GM19467 (cell line): Measurements from ENCODE around the gene FRMPD2.
"Not testable (repeated sequence)": the region's sequence is repeated elsewhere in the genome, so short reads cannot be mapped to it uniquely, and the experiment has no call there.

Experiments used
- ATAC-seq: cut with Tn5 transposase; IDR thresholded peaks from one replicate; pipeline ENCODE4 v1.9.1; 2021; ENCODE audit warnings: mild to moderate bottlenecking, moderate library complexity; ENCODE audit not compliant: unreplicated experiment

FRMPD2 gene

GRCh38 chr10:48251525-48252353, 22.8 kb downstream of the FRMPD2 start:
- ATAC-seq, result no peak

- ATAC-seq, result no peak
Observed at GRCh38 chr10:48251152-48251524, 23.4 kb downstream of the FRMPD2 start.

DNA sequence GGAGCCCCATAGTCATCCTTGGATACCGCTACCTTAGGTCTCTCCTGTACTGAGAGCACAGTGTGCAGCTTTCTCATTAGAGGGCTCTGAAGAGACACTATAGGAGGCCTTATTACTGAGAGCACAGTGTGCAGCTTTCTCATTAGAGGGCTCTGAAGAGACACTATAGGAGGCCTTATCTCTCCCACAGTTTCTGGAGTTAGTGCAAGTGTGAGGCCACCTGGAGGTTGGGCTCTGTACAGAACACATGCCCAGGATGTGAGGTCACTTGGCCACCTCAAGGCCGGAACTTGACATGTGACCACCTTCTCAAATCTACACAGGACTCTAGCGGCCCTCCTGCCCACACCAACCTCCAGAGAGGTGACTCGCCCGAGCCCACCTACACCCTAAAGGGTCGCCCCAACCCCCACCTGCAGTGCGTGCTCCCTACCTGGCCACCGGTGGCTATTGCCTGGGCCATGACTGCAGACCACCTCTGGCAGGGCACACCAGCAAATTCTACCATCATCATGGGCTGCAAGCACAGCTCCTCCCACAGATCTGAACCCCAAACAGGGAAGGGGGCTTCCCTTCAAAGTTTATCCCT, 24.6 kb downstream of the FRMPD2 start:
- no peak for ATAC-seq

GRCh38 chr10:48249004-48249762, 25.3 kb downstream of the FRMPD2 start:
- no peak for ATAC-seq

DNA sequence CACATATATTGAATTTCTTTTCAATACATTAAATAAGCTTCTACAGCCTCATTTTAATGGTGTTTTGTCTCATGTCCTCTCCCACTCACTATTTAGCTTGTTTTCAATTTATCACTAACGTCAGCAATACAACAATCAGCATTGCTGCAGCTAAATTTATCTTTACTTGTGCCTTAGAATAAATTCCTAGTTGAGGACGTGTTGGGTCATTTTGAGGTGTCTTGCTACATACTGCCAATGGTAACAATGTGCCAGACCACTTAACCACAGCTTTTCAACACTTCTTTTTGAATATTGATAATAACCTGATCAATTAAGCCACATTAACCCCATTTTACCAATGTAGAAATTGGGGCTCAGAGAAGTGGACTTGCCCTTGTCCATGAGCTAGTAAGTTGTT, 26.0 kb downstream of the FRMPD2 start:
- no peak for ATAC-seq

DNA sequence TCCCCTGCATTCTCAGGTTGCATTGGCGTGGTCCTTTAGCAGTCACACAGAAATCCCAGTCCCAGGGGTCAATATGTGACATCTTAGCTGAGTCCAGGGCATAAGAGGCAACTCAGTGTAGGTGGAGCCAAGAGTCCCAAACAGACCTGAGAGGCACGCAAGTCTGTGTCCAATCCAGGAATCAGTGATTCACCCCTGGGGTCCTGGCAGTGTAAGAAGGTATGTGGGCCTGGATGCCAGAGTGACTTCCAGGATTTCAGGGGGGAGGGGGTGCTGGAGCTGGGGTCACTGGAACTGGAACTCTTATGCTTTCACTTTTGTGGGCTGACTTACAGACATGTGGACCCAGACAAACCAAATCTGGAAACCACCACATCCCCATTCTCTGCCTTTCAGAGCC, 26.8 kb downstream of the FRMPD2 start:
- no peak for ATAC-seq

GRCh38 chr10:48246501-48246900, 28.0 kb downstream of the FRMPD2 start:
- no peak for ATAC-seq

DNA sequence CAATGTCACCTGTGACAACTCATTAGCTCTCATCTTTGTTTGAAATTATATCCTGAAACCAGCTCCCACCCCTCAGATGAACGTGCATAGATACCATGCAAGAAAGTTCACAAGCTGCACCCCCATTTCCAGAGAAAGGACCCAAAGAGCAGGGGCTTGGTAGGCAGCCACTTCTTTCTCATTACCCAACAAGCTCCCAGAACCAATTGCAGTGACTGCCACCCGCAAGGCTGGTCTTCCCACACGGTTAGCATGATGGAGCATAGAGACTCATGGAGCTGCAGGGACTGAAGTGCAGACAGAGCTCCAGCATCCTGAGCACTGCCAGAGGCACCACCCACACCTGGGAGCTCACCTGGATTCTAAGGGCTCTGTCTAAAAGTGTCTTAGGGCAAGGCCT, 28.5 kb downstream of the FRMPD2 start:
- no peak for ATAC-seq

GRCh38 chr10:48243921-48244320, 30.6 kb downstream of the FRMPD2 start:
- not testable (repeated sequence) for ATAC-seq

DNA sequence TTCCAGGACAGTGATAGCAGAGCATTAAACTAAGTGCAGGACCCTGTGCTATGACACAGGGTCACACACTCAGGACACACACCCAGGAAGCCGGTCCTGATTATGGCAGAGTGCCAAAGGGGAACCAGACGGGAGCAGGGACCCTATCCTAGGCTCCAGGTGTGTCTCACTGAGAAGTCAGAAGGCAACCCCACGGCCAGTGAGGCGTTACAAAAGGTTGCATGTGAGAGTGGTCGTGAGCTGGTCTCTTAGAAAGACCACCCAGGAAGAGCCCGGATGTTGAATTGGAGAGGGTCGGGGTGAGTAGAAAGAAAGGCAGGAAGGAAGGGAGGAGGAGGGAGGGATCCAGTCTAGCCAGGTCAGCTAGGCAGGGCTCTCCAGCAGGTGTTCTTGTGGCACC, 31.0 kb downstream of the FRMPD2 start:
- ATAC-seq, result no peak

DNA sequence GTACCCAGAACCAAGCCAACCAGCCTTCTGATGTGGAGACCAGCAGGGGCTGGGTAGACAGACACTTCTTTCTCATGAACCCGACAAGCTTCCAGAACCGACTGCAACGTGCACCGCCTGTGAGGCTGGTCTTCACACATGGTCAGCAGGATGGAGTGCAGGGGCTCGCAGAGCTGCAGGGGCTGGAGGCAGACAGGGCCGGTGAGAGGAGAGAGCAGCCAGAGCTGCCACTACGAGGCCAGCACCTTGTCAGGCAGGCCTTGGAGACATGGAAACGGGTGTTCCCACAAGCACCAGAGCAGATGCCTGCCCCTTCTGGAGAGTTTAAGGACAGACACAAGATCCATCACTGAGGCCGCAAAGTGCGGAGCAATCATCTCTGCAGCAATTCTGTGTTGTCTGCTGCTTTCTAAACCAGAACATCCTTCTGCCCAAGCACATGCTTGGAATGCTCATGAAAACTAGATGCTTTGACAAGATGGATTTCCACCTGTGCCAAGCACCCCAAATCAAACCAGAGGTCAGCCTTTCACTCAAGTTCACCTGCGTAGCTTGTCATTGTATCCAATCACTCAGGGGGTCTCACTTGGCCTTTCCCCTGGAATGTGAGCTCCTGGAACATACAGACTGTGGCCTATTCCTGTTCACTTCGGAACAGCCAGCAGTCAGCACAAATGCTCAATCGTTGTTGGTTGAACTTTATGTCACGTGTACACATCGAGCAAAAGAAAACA, 32.2 kb downstream of the FRMPD2 start:
- ATAC-seq, result no peak

GRCh38 chr10:48241332-48241731, 33.2 kb downstream of the FRMPD2 start:
- no peak for ATAC-seq

DNA sequence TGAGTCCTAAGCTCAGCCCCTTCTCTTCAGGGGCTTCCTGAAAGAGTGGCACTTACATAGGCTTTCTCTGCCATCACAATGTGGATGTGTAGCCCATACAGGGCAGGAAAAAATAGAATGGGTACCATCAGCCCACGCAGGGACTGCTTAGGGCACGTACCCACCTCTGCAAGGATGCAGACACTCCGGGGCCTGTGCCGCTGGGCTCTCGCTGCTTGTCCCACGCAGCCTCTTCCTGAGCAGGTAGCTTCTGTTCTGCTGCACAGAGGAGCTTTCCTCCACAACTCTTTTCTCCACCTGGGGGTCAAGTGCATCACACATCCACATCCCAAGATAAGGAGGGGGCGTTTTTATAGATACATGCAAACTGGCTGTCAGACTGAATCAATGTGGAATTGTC, 34.3 kb downstream of the FRMPD2 start:
- no peak for ATAC-seq

GRCh38 chr10:48239618-48240017, 34.9 kb downstream of the FRMPD2 start:
- ATAC-seq, result no peak

GRCh38 chr10:48238826-48239520, 35.5 kb downstream of the FRMPD2 start:
- no peak for ATAC-seq

GRCh38 chr10:48237259-48238250, 36.9 kb downstream of the FRMPD2 start:
- ATAC-seq, result no peak

DNA sequence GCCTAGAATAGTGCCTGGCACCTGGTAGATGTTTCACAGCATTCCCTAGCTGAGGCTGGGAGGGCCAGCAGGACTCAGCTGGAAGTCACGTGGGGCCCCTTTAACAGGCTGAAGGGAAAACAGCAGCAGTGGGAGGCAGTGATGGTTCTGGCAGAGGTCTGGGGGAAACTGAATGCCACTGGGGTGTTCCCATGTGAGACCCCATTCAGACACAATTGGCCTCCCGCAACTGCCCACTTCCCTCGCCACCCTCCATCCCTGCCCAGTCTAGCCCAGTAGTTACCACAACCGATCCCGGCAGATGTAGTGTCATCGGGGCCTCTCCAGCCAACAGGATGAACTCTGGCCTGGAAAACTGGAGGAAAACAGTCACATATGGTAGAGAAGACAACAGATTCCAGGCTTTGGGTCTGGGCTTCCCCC, 38.3 kb downstream of the FRMPD2 start:
- no peak for ATAC-seq

GRCh38 chr10:48235501-48235900, 39.0 kb downstream of the FRMPD2 start:
- ATAC-seq, result no peak

- ATAC-seq, result no peak
Observed at GRCh38 chr10:48234787-48235186, 39.7 kb downstream of the FRMPD2 start.
